MG63 (cell line): ENCODE measurements around the gene RUSC2. TPM values are rescaled to one million over a fixed set of nuclear protein-coding genes. Genes with fewer than 3 reads are reported as not detected.
"Not testable (repeated sequence)": the region's sequence is repeated elsewhere in the genome, so short reads cannot be mapped to it uniquely, and the experiment has no call there.

Experiments
- DNase-seq: peaks from one replicate; pipeline ENCODE4 v3.0.0-alpha.2; 2020
- H3K27me3 ChIP-seq: fragments of 250-450 bp; sonication (Bioruptor Pico); 2 replicates; pipeline ENCODE4 v1.5.1; 2020; ENCODE audit warnings: mild to moderate bottlenecking, moderate library complexity
- H3K36me3 ChIP-seq: fragments of 250-450 bp; sonication (Bioruptor Pico); 2 replicates; pipeline ENCODE4 v1.5.1; 2020; ENCODE audit warnings: mild to moderate bottlenecking, moderate library complexity
- H3K4me3 ChIP-seq: fragments of 250-450 bp; sonication (Bioruptor Pico); 2 replicates; pipeline ENCODE4 v1.5.1; 2020; ENCODE audit warnings: mild to moderate bottlenecking, moderate library complexity
- H3K9me3 ChIP-seq: fragments of 250-450 bp; sonication (Bioruptor Pico); 2 replicates; pipeline ENCODE4 v1.5.1; 2020; ENCODE audit warnings: mild to moderate bottlenecking, moderate library complexity
- total RNA-seq: library from RNA; depleted of rRNA; stranded (reverse); fragments of >200 nt; shearing (Covaris generic); gene quantifications from 2 replicates; pipeline ENCODE4 v1.2.3, GENCODE V29; 2014; ENCODE audit warnings: low replicate concordance; rRNA removed

The RUSC2 gene
- total RNA-seq, 1 experiment from 2014 or later = 40.5 TPM

GRCh38 chr9:35534921-35535320 lies 45.0 kb downstream of the RUSC2 start:
- not testable (repeated sequence) for H3K9me3 ChIP-seq, DNase-seq, H3K4me3 ChIP-seq, H3K27me3 ChIP-seq
- peaks cover 88% of the 10 kb centered on the region for H3K36me3 ChIP-seq

- Histone ChIP-seq H3K36me3 (peaks cover 80% of the 10 kb centered on the region), H3K9me3 (no peaks in the 10 kb centered on the region), H3K4me3 (no peak overlapping the region), H3K27me3 (no peaks in the 10 kb centered on the region)
- DNase-seq = no peak
These were observed 48.0 kb downstream of the RUSC2 start for GRCh38 chr9:35537913-35538312.

- no peak overlapping the region for H3K4me3 ChIP-seq
- no peaks in the 10 kb centered on the region for H3K27me3 ChIP-seq
- peaks cover 83% of the 10 kb centered on the region for H3K36me3 ChIP-seq
- H3K9me3 ChIP-seq = no peaks in the 10 kb centered on the region
- no peak for DNase-seq
These were observed 48.7 kb downstream of the RUSC2 start for GRCh38 chr9:35538361-35539234.

Other genes with a start within 250 kb of the RUSC2 start
- gene TESK1, start 115.2 kb downstream of the RUSC2 start, total RNA-seq = 17.4 and 21.5 TPM in 2 replicates
- gene CD72, start 128.3 kb downstream of the RUSC2 start, total RNA-seq = 0.47 and 0.86 TPM in 2 replicates
- gene SIT1, start 160.8 kb downstream of the RUSC2 start, total RNA-seq = 1.4 and 4.0 TPM in 2 replicates
- gene RMRP, start 167.9 kb downstream of the RUSC2 start, total RNA-seq = 8,012 and 15,182 TPM in 2 replicates
- gene CCDC107, start 168.2 kb downstream of the RUSC2 start, total RNA-seq = 72.4 and 84.4 TPM in 2 replicates
- 15.5 and 35.6 TPM in 2 replicates for gene ARHGEF39, start 175.1 kb downstream of the RUSC2 start, total RNA-seq
- gene CA9, start 183.8 kb downstream of the RUSC2 start, total RNA-seq = 0.40 TPM in 1 of 2 replicates, not detected in the other
- gene TPM2, start 199.8 kb downstream of the RUSC2 start, total RNA-seq = 2,986 and 3,667 TPM in 2 replicates
- 453 and 652 TPM in 2 replicates for gene TLN1, start 242.1 kb downstream of the RUSC2 start, total RNA-seq
- gene CREB3, start 242.6 kb downstream of the RUSC2 start, total RNA-seq = 168 and 170 TPM in 2 replicates